DND-41 (cell line): ENCODE results near the gene ESF1.
"Not testable (repeated sequence)": the region's sequence is repeated elsewhere in the genome, so short reads cannot be mapped to it uniquely, and the experiment has no call there.

Experiments
- ATAC-seq: fragments of 200-7000 bp; cut with Tn5 transposase; 3 replicates; pipeline ENCODE4 v1.9.1; 2021; ENCODE audit warnings: low read depth; ENCODE audit not compliant: insufficient read depth
- DNase-seq: peaks from one replicate; pipeline ENCODE4 v3.0.0-alpha.2; 2020
- H2AFZ ChIP-seq: 2 replicates; pipeline ENCODE4 v1.6.0; 2012; ENCODE audit warnings: low read depth, low read length
- H3K27ac ChIP-seq: 2 replicates; pipeline ENCODE4 v1.5.1; 2012; ENCODE audit warnings: low read length, inconsistent platforms
- H3K27me3 ChIP-seq: fragments of 200-600 bp; sonication (generic); 2 replicates; pipeline ENCODE4 v1.6.0; 2012; ENCODE audit warnings: low read length, mild to moderate bottlenecking, inconsistent platforms; ENCODE audit not compliant: insufficient read depth, poor library complexity
- H3K36me3 ChIP-seq: 2 replicates; pipeline ENCODE4 v1.5.1; 2012; ENCODE audit warnings: low read length, inconsistent platforms; ENCODE audit not compliant: insufficient read depth
- H3K4me1 ChIP-seq: 2 replicates; pipeline ENCODE4 v1.5.1; 2012; ENCODE audit warnings: mild to moderate bottlenecking, low read length; ENCODE audit not compliant: insufficient read depth
- H3K4me2 ChIP-seq: 2 replicates; pipeline ENCODE4 v1.6.0; 2012; ENCODE audit warnings: mild to moderate bottlenecking, moderate library complexity, low read length, inconsistent platforms; ENCODE audit not compliant: insufficient read depth
- H3K4me3 ChIP-seq, 2 experiments: fragments of 200-600 bp in 1 of 2; shearing (Covaris generic) in 1 of 2; 2 replicates each; pipeline ENCODE4 v1.5.1; 2012 to 2016; ENCODE audit warnings: inconsistent platforms in 2 of 2, low read length in 2 of 2, mild to moderate bottlenecking in 2 of 2, low read depth in 1 of 2, moderate library complexity in 1 of 2
- H3K79me2 ChIP-seq: 2 replicates; pipeline ENCODE4 v1.6.0; 2012; ENCODE audit warnings: low read length, inconsistent platforms; ENCODE audit not compliant: insufficient read depth
- H3K9ac ChIP-seq: 2 replicates; pipeline ENCODE4 v1.6.0; 2012; ENCODE audit warnings: low read depth, mild to moderate bottlenecking, inconsistent platforms, low read length, moderate library complexity
- H3K9me3 ChIP-seq: 2 replicates; pipeline ENCODE4 v1.5.1; 2012; ENCODE audit warnings: low read length, moderate library complexity, mild to moderate bottlenecking, inconsistent platforms; ENCODE audit not compliant: insufficient read depth, severe bottlenecking
- H4K20me1 ChIP-seq: 2 replicates; pipeline ENCODE4 v1.6.0; 2012; ENCODE audit warnings: low read length; ENCODE audit not compliant: insufficient read depth
- EZH2 ChIP-seq: IDR thresholded peaks from 3 replicates; pipeline ENCODE4 v1.6.1; 2012; ENCODE audit warnings: borderline replicate concordance, low read depth, mild to moderate bottlenecking, moderate library complexity, low read length, inconsistent platforms; ENCODE audit not compliant: severe bottlenecking
- TF ChIP-seq, protein P1 (sequence below): IDR thresholded peaks from 2 replicates; pipeline ENCODE4 v1.5.1; 2012; ENCODE audit warnings: borderline replicate concordance, low read length, moderate library complexity, mild to moderate bottlenecking; ENCODE audit not compliant: poor library complexity, severe bottlenecking; ENCODE audit errors: extremely low read depth

ESF1 gene

DNA sequence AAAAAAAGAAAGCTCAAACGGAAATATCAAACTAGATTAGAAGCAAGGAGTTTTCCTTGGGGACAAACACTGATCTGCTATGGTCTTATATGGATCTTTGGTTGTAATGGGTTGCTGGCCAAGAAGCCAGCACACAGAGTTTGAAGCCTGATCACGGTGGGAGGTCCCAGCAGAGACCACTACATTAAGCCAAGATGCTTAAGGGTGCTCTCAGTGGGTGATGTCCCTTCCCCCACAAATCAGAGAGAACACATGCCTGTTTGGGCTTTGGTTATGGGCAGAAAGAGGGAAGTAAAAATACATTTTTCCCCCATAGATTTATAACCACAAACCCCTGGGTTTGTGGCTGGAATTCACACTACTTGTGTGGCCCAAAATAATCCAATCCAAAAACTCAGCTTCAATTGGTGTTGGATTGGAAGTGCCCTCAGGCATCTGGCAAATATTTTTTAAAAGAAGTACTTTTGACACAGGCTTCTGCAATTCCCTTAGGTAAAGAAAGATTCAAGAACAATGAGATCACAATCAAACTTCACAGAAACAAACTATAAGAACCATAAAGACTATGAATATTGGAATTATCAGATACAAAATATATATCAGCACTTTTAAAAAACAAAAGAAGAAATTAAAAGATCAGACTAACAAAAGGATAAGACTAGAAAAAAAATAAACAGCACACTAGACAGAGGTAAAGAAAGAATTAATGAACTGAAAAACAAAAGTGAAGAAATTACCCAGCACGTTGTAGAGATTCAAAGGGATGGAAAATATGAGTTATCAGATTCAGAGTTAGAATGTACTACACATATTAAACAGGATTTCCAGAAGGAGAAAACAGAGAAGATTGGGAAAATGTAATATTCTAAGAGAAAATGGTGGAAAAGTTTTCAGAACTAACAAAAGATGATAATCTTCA is 44.7 kb downstream of the ESF1 start:
- Histone ChIP-seq H3K36me3 (peaks cover 82% of the 10 kb centered on the region), H3K79me2 (peaks cover 50% of the 10 kb centered on the region)

GRCh38 chr20:13738187-13738586 is 46.5 kb downstream of the ESF1 start:
- H4K20me1 ChIP-seq, H3K4me2 ChIP-seq, ATAC-seq, H3K27me3 ChIP-seq, H3K4me1 ChIP-seq, H3K9ac ChIP-seq, H3K4me3 ChIP-seq, DNase-seq, H2AFZ ChIP-seq: not testable (repeated sequence)
- H3K27ac ChIP-seq: peak overlapping the region; percentile 12; the same call in 1 of the 2 replicates
- peaks cover 20% of the 10 kb centered on the region for H3K9me3 ChIP-seq
- H3K79me2 ChIP-seq: peaks cover 55% of the 10 kb centered on the region
- H3K36me3 ChIP-seq: peaks cover 82% of the 10 kb centered on the region

More for the DNA sequence above, 44.7 kb downstream of the ESF1 start:
- Histone ChIP-seq H3K27ac (peak overlapping the region; percentile 30; the same call in 1 of the 2 replicates), H2AFZ (no peak overlapping the region), H3K9me3 (peaks cover 20% of the 10 kb centered on the region), H3K9ac (no peak overlapping the region), H3K4me2 (no peak overlapping the region), H4K20me1 (no peaks in the 10 kb centered on the region), H3K4me1 (no peaks in the 10 kb centered on the region; the same call in 1 of the 2 replicates), H3K4me3 (no peak overlapping the region), H3K27me3 (no peaks in the 10 kb centered on the region)
- DNase-seq: no peak
- peak; percentile 28; the same call in 1 of the 3 replicates for ATAC-seq
- TF ChIP-seq, protein P1, sequence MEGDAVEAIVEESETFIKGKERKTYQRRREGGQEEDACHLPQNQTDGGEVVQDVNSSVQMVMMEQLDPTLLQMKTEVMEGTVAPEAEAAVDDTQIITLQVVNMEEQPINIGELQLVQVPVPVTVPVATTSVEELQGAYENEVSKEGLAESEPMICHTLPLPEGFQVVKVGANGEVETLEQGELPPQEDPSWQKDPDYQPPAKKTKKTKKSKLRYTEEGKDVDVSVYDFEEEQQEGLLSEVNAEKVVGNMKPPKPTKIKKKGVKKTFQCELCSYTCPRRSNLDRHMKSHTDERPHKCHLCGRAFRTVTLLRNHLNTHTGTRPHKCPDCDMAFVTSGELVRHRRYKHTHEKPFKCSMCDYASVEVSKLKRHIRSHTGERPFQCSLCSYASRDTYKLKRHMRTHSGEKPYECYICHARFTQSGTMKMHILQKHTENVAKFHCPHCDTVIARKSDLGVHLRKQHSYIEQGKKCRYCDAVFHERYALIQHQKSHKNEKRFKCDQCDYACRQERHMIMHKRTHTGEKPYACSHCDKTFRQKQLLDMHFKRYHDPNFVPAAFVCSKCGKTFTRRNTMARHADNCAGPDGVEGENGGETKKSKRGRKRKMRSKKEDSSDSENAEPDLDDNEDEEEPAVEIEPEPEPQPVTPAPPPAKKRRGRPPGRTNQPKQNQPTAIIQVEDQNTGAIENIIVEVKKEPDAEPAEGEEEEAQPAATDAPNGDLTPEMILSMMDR: no peak
- TF ChIP-seq EZH2: no peak

DNA sequence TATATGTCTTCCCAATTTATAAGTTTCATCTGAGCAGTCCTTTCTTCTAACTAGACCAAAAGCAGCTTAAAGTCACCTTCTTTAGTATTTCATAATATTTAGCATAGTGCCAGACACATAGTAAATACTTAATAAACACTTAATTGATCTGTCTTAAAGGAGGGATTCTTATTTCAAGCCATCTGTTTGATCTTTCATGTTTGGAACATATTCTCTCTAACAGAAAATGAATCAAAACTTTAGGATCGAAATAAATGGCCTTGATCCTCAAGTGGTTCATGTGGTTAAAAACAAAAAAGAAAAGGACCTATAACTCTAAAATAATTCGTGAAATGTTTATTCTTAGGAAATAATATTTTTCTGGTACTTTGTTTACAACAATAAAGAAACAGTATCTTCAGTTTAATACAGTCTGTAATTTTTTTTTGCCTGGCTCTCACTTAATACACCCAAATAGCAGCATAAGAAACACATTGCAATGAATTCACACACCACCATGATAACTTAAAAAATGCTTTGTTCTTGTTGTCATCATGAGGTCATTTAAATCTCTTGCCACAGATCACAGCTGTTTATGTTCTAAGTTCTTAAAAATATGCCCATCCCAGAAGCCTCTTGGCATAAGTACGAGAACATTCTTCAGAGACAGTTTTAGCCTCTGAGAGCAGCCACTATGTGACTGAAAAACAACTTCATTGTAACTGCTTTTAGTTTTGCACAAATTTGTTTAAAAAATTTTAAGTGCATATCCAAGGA is 48.1 kb downstream of the ESF1 start:
- peaks cover 14% of the 10 kb centered on the region for H3K9me3 ChIP-seq
- no peaks in the 10 kb centered on the region for H4K20me1 ChIP-seq
- peaks cover 82% of the 10 kb centered on the region for H3K36me3 ChIP-seq
- H3K4me1 ChIP-seq: no peaks in the 10 kb centered on the region; the same call in 1 of the 2 replicates
- no peak for TF ChIP-seq EZH2
- TF ChIP-seq, protein P1: no peak
- H3K27ac ChIP-seq: peak overlapping the region; percentile 1; the same call in 1 of the 2 replicates
- H3K27me3 ChIP-seq: no peaks in the 10 kb centered on the region
- H3K79me2 ChIP-seq: peaks cover 49% of the 10 kb centered on the region
- DNase-seq (no peak), ATAC-seq (peak; percentile 53; the same call in 2 of the 3 replicates)
- no peak overlapping the region for H3K9ac ChIP-seq
- no peak overlapping the region for H3K4me3 ChIP-seq
- no peak overlapping the region for H2AFZ ChIP-seq
- no peak overlapping the region for H3K4me2 ChIP-seq

DNA sequence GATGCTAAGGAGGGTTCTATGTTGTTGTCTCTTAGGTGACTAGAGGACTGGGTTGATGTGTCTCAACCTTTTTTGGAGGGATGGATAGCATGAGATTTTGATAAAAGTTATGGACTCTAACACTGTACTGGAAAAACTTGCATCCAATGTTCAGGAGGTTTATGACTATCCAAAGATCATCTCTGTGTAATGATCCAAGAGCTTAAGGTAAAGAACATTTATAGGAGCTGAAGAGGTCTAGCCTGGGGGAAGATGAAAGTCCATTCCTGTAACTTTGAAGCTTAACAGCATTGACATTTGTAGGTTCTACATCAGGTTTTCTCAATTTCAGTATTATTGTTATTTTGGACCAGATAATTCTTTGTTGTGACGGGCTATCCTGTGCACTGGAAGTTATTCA is 48.9 kb downstream of the ESF1 start:
- peaks cover 82% of the 10 kb centered on the region for H3K36me3 ChIP-seq
- H3K9ac ChIP-seq: no peak overlapping the region
- H3K79me2 ChIP-seq: peaks cover 46% of the 10 kb centered on the region
- no peaks in the 10 kb centered on the region; the same call in 1 of the 2 replicates for H3K4me1 ChIP-seq
- H3K4me3 ChIP-seq: no peak overlapping the region
- no peaks in the 10 kb centered on the region for H4K20me1 ChIP-seq
- H3K27ac ChIP-seq: no peak overlapping the region
- peaks cover 7% of the 10 kb centered on the region for H3K9me3 ChIP-seq
- DNase-seq: no peak
- TF ChIP-seq, protein P1: no peak
- TF ChIP-seq EZH2: no peak
- no peaks in the 10 kb centered on the region for H3K27me3 ChIP-seq
- no peak overlapping the region for H2AFZ ChIP-seq
- no peak overlapping the region for H3K4me2 ChIP-seq
- no peak for ATAC-seq
